DMS114 treated with DMSO at 0.1 percent for 48 hours (cell line): Measurements from ENCODE around the gene LRRFIP2.
"Not testable (repeated sequence)": the region's sequence is repeated elsewhere in the genome, so short reads cannot be mapped to it uniquely, and the experiment has no call there.

ENCODE experiments used
- DNase-seq: peaks from one replicate; lab custom pipeline; 2025; ENCODE audit not compliant: unreplicated experiment; lab: John Stamatoyannopoulos, UW

The LRRFIP2 gene, protein sequence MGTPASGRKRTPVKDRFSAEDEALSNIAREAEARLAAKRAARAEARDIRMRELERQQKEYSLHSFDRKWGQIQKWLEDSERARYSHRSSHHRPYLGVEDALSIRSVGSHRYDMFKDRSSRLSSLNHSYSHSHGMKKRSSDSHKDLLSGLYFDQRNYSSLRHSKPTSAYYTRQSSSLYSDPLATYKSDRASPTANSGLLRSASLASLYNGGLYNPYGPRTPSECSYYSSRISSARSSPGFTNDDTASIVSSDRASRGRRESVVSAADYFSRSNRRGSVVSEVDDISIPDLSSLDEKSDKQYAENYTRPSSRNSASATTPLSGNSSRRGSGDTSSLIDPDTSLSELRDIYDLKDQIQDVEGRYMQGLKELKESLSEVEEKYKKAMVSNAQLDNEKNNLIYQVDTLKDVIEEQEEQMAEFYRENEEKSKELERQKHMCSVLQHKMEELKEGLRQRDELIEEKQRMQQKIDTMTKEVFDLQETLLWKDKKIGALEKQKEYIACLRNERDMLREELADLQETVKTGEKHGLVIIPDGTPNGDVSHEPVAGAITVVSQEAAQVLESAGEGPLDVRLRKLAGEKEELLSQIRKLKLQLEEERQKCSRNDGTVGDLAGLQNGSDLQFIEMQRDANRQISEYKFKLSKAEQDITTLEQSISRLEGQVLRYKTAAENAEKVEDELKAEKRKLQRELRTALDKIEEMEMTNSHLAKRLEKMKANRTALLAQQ

DNA sequence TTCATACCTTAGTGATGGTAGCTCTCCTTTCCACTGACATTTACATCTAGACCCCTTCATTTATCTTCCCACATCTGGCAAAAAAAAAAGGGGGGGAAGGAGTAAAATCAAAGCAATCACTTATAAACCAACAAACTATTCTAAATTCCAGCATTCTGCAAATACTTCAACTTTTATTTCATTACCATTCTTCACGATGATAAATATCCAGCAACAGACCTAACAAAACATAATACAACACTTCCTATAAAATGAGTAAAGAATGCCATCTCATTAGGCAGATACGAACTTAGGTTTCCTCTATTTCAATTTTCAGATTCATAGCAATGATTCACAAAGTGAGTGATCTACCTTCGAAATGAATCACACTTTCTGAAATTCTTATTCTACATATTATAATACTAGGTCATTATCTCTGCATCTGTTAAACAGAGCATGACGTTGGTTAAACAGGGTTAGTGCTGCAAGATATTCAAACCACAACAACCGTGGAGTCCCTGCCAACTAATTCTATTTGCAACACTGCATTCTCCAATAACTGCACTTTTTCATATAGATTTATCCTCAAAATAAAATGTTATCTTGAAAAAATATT, at the start of gene LRRFIP2:
LRRFIP2 (minus strand) TSS at position 51 of the 595 bp plus-strand sequence. CDS start 25,599 bp downstream, outside the sequence.
- DNase-seq: no peak

DNA sequence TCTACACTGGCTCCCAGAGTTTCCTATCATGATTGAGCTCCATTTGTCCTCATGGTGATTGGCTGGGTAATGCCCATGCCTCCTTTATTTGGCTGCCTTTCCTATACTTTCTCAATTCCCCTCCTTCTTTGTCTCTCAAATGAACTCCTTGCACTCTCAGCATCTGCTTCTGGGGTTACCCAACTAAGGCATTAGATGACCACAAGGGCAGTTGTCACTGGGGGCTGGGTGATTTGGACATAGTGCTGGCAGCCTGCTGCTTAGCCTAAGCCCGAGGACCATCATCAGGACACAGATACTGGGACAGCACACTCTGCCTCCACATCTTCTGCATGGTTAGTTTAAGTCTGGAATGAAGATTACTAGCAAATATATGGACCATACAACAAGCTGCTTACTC, 49.2 kb upstream of the LRRFIP2 start:
- DNase-seq: no peak

DNA sequence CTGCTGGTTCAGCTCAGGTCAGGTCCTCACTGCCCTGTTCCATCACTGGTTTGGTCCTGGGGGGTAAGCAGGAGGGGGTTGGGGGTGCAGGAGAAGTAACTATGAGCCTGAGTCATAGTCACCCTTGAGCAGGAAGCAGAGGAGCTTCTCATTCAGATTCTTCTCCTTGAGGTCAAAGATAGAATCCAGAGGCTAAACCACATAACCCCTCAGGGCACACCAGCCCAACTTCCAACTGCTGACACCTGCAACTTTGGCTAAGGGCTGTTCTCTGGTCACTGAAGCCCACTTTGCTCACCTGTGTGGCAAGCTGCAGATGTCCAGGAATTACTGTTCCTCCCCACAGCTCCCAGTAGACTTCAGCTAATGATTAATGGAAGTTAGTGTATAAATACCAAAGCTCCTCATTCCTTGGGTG, 48.8 kb upstream of the LRRFIP2 start:
- no peak for DNase-seq

DNA sequence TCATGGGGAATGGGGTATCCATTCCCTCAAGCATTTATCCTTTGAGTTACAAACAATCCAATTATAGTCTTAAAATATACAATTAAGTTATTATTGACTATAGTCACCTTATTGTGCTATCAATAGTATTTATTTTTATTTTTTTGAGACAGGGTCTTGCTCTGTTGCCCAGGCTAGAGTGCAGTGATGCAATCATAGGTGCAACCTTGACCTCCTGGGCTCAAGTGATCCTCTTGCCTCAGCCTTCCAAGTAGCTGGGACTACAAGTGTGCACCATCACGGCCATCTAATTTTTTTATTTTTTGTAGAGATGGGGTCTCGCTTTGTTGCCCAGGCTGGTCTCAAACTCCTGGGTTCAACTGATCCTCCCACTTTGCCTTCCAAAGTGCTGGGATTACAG, 48.2 kb upstream of the LRRFIP2 start:
- DNase-seq: not testable (repeated sequence)

GRCh38 chr3:37221407-37221806, 47.0 kb upstream of the LRRFIP2 start:
- DNase-seq: no peak

GRCh38 chr3:37219266-37219665, 44.9 kb upstream of the LRRFIP2 start:
- no peak for DNase-seq

GRCh38 chr3:37218206-37218605, 43.8 kb upstream of the LRRFIP2 start:
- no peak for DNase-seq

- no peak for DNase-seq
These were observed 42.9 kb upstream of the LRRFIP2 start for GRCh38 chr3:37217098-37217849.

DNA sequence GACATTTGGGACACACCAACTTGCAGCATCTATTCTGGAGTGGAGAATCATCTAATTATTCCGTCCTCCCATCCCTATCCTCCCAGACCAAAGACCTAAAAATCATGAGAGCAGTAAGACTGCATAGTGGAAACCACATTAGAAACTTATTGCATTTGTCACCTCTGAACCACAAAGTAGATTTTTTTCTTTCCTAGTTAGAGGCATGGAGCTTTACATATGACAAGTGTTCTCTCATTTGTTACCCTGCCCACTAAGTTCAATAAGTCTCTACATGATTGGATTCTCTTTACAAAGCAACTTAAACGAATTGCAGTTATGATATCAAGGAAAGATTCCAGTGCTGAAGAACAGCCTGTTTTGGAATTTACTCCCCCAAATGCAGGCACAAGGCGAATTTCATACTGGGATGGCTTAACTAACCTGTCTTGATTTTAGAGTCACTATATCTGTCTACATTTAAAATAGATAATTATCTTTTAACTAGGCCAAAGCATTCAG, 42.3 kb upstream of the LRRFIP2 start:
- DNase-seq: no peak

- DNase-seq: no peak
These were observed 39.7 kb upstream of the LRRFIP2 start for GRCh38 chr3:37214076-37214475.

DNA sequence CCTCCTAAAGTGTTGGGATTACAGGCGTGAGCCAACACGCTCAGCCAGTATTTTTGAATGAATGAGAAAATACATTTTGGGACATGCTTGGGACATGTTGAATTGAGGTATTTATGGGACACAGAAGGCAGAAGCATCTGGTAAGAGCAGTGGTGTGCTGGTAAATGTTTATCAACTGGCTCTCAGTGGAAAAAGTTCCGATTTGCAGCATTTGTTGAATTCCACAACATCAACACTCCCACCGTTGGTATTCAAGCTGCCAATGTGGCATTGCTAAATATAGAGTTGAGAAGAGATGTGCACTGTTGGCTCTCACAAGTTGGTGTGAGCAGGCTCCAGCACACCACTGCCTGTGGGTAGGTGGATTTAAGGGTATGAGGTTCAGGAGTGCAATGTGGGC, 35.8 kb upstream of the LRRFIP2 start:
- no peak for DNase-seq

DNA sequence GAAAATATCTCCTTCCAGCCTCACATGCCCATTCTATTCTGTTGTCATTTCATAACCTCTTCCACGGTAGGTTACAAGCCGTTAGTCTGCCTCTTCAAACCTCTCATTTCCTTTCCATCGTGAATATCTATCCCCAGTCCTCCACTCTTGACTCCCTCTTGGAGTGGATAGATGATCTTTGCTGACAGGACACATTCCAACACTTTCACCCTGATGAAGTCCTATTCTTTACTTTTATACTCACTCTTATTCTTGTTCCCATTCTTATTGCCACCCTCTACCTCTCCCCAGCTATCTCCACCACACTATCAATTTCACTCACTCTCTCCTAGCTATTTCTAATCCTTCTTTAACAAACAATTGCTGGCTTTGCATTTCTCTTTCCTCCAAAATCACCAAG, 34.2 kb upstream of the LRRFIP2 start:
- not testable (repeated sequence) for DNase-seq

- DNase-seq: not testable (repeated sequence)
These were observed 33.6 kb upstream of the LRRFIP2 start for GRCh38 chr3:37208008-37208407.

- DNase-seq: not testable (repeated sequence)
These were observed 31.7 kb upstream of the LRRFIP2 start for GRCh38 chr3:37206041-37206440.

DNA sequence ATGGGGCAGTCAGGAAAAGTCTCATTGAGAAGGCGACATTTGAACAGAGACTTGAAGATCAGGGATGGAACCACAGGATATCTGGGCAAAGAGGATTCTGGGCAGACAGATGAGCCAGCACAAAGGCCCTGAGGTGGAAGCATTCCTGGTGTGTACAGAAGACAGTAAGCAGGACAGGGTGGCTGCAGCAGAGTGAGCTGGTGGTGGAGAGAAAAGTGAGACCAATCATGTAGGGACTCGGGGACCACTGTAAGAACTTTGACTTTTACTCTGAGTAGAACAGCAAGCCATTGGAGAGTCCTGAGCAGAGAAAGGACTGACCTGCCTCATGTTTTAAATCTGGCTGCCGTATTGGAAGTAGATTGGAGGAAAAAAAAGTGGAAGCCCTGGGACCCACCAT, 29.9 kb upstream of the LRRFIP2 start:
- no peak for DNase-seq

DNA sequence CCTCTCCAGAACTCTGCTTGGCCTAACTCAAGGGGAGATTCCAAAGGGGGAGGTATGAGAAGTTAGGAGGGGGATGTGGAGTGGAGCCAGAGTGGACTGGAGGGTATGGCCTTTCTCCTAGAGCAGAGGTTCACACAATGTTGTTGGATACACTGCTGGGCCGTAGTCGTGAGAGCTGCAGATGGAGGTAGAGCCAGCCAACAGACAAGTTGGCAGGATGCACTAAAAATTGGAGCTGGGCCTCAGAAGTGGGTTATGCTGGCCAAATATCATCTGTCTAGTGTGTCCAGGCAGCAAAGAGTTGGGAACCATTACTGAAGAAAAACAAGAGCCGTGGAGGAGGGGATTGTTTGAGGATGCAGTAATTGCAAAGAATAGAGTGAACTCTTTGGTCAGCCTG, 27.7 kb upstream of the LRRFIP2 start:
- no peak for DNase-seq

DNA sequence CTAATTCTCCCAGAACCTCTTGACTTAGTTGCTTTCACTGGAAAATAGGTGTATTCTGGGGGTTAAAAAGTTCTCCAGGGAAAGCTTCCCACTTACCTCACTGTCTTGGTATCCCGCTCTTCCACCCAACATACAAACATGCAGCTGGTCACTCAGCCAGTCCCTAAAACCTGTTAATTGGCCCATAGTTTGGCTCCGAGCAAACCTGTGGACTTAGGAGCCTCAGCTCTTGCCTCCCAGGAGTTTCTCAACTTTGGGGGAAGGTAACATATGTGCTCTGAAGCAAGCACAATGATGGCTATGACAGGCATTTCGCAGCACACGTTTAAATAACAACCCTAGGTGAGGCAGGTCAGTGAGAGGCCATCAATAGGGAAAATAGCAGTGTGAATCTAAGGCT, 25.8 kb upstream of the LRRFIP2 start:
- no peak for DNase-seq

GRCh38 chr3:37198996-37199395, 24.6 kb upstream of the LRRFIP2 start:
- DNase-seq: no peak

GRCh38 chr3:37198547-37198946, 24.2 kb upstream of the LRRFIP2 start:
- no peak for DNase-seq

DNA sequence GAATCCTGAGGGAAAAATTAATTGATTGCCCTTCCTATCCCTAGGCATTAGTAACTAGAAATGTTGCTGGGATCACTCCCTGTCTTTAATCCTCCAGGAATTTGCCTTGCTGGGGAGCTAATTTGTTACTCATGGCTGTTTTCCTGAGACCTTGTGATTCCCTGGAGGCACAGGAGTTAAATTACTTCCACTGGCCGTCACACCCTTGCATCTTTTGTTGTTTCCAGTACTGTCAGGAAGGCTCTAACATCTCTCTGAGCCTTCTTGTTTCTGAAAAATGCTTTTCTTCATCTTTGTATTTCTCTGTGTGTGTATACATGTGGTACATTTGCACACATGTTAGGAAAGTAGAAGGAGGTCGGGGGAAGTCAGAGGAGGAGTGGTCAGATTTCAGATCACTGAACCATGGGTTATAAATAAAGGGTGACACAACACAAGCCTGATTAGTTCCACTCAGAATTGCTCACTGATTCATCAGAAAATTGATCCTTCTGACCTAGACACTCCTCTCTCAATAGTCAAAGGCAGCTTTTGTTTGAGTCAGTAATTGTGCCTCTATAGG, 23.5 kb upstream of the LRRFIP2 start:
- no peak for DNase-seq

GRCh38 chr3:37194533-37194932, 20.2 kb upstream of the LRRFIP2 start:
- DNase-seq: no peak
